ENCODE results near the gene JARID2.

The JARID2 gene

GRCh38 chr6:15477746-15478145 lies 231.9 kb downstream of the JARID2 start:
- Histone ChIP-seq H3K9ac (ENCODE audit: low read length) (no peak overlapping the region), H3K4me1 (ENCODE audit: insufficient read depth, low read length) (peaks cover 29% of the 10 kb centered on the region), H3K4me3 (ENCODE audit: low read depth in 1 of 2, low read length in 2 of 2) (no peak overlapping the region), H3K36me3 (ENCODE audit: insufficient read depth, low read length) (no peaks in the 10 kb centered on the region), H3K9me3 (ENCODE audit: low read length) (no peaks in the 10 kb centered on the region), H3K27me3 (ENCODE audit: control insufficient read depth in 1 of 2, insufficient read depth in 2 of 2, low read length in 2 of 2) (no peaks in the 10 kb centered on the region), H3K27ac (ENCODE audit: low read depth, low read length) (no peak overlapping the region)

- H3K27ac ChIP-seq (ENCODE audit: low read depth, low read length) = no peak overlapping the region
- H3K4me3 ChIP-seq (ENCODE audit: low read depth in 1 of 2, low read length in 2 of 2) = no peak overlapping the region
- no peaks in the 10 kb centered on the region for H3K36me3 ChIP-seq (ENCODE audit: insufficient read depth, low read length)
- no peaks in the 10 kb centered on the region for H3K27me3 ChIP-seq (ENCODE audit: control insufficient read depth in 1 of 2, insufficient read depth in 2 of 2, low read length in 2 of 2)
- no peak overlapping the region for H3K9ac ChIP-seq (ENCODE audit: low read length)
- H3K4me1 ChIP-seq (ENCODE audit: insufficient read depth, low read length) = peaks cover 29% of the 10 kb centered on the region
- H3K9me3 ChIP-seq (ENCODE audit: low read length) = no peaks in the 10 kb centered on the region
Observed at GRCh38 chr6:15479761-15480160, 233.9 kb downstream of the JARID2 start.

- H3K4me3 ChIP-seq (ENCODE audit: low read depth in 1 of 2, low read length in 2 of 2) = no peak overlapping the region
- H3K27me3 ChIP-seq (ENCODE audit: control insufficient read depth in 1 of 2, insufficient read depth in 2 of 2, low read length in 2 of 2) = no peaks in the 10 kb centered on the region
- H3K4me1 ChIP-seq (ENCODE audit: insufficient read depth, low read length) = peaks cover 23% of the 10 kb centered on the region
- H3K27ac ChIP-seq (ENCODE audit: low read depth, low read length) = no peak overlapping the region
- no peaks in the 10 kb centered on the region for H3K9me3 ChIP-seq (ENCODE audit: low read length)
- H3K36me3 ChIP-seq (ENCODE audit: insufficient read depth, low read length) = no peaks in the 10 kb centered on the region
- no peak overlapping the region for H3K9ac ChIP-seq (ENCODE audit: low read length)
Observed at GRCh38 chr6:15480525-15480924, 234.7 kb downstream of the JARID2 start.

DNA sequence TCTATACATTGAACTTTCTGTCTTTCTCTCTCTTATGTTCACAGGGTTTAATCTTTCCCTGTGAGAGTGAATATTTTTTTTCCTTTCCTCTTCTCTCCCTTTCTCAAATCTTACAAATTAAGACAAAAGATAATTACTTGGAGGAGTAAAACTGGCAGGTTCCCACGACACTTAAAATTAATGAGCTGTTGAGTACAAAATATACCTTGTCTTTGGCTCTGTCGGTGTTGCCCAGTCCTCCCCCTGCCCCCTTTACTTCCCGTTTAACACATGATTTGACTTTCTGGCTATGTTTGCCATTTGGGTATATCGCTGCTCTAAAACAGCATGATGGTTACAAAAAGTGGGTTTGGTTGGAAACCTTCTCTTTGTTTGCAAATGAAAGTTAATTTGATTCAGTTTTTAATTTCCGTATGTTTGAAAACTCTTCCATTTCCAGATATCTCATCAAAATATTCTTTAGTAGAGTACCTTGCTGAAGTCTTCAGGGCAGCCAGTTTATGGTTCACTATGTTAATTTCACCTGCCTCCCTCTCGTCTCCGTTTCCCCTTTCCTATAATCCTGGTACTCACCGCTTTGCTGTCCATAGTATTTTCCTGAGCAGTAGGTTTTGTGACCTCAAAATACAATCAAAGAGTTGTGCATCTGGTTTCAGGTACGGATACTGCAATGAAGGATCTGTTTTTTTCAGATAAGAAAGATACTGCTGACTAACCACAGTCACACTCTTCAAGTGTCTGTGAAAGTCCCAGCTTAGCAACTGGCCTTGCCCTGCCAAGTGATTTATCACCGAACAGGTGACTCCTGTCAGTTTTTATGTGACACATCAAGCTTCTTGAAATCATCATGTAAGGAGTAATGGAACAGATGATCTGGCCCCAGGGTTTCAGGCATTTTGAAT lies 235.8 kb downstream of the JARID2 start:
- Histone ChIP-seq H3K36me3 (ENCODE audit: insufficient read depth, low read length) (no peaks in the 10 kb centered on the region), H3K9ac (ENCODE audit: low read length) (no peak overlapping the region), H3K4me1 (ENCODE audit: insufficient read depth, low read length) (peaks cover 13% of the 10 kb centered on the region), H3K9me3 (ENCODE audit: low read length) (no peaks in the 10 kb centered on the region), H3K27ac (ENCODE audit: low read depth, low read length) (no peak overlapping the region), H3K4me3 (ENCODE audit: low read depth in 1 of 2, low read length in 2 of 2) (no peak overlapping the region), H3K27me3 (ENCODE audit: control insufficient read depth in 1 of 2, insufficient read depth in 2 of 2, low read length in 2 of 2) (no peaks in the 10 kb centered on the region)

GRCh38 chr6:15483060-15483459 lies 237.2 kb downstream of the JARID2 start:
- Histone ChIP-seq H3K4me1 (ENCODE audit: insufficient read depth, low read length) (no peaks in the 10 kb centered on the region), H3K36me3 (ENCODE audit: insufficient read depth, low read length) (peaks cover 3% of the 10 kb centered on the region), H3K9me3 (ENCODE audit: low read length) (no peaks in the 10 kb centered on the region), H3K27ac (ENCODE audit: low read depth, low read length) (no peak overlapping the region), H3K9ac (ENCODE audit: low read length) (no peak overlapping the region), H3K4me3 (ENCODE audit: low read depth in 1 of 2, low read length in 2 of 2) (no peak overlapping the region), H3K27me3 (ENCODE audit: control insufficient read depth in 1 of 2, insufficient read depth in 2 of 2, low read length in 2 of 2) (no peaks in the 10 kb centered on the region)

GRCh38 chr6:15484140-15484539 lies 238.3 kb downstream of the JARID2 start:
- H3K27ac ChIP-seq (ENCODE audit: low read depth, low read length) = no peak overlapping the region
- no peak overlapping the region for H3K9ac ChIP-seq (ENCODE audit: low read length)
- peaks cover 14% of the 10 kb centered on the region for H3K36me3 ChIP-seq (ENCODE audit: insufficient read depth, low read length)
- H3K27me3 ChIP-seq (ENCODE audit: control insufficient read depth in 1 of 2, insufficient read depth in 2 of 2, low read length in 2 of 2) = no peaks in the 10 kb centered on the region
- no peak overlapping the region for H3K4me3 ChIP-seq (ENCODE audit: low read depth in 1 of 2, low read length in 2 of 2)
- H3K4me1 ChIP-seq (ENCODE audit: insufficient read depth, low read length) = no peaks in the 10 kb centered on the region
- no peaks in the 10 kb centered on the region for H3K9me3 ChIP-seq (ENCODE audit: low read length)

GRCh38 chr6:15484821-15485220 lies 239.0 kb downstream of the JARID2 start:
- no peaks in the 10 kb centered on the region for H3K4me1 ChIP-seq (ENCODE audit: insufficient read depth, low read length)
- H3K27ac ChIP-seq (ENCODE audit: low read depth, low read length) = no peak overlapping the region
- H3K4me3 ChIP-seq (ENCODE audit: low read depth in 1 of 2, low read length in 2 of 2) = no peak overlapping the region
- H3K36me3 ChIP-seq (ENCODE audit: insufficient read depth, low read length) = peaks cover 17% of the 10 kb centered on the region
- no peak overlapping the region for H3K9ac ChIP-seq (ENCODE audit: low read length)
- no peaks in the 10 kb centered on the region for H3K9me3 ChIP-seq (ENCODE audit: low read length)
- H3K27me3 ChIP-seq (ENCODE audit: control insufficient read depth in 1 of 2, insufficient read depth in 2 of 2, low read length in 2 of 2) = no peaks in the 10 kb centered on the region

DNA sequence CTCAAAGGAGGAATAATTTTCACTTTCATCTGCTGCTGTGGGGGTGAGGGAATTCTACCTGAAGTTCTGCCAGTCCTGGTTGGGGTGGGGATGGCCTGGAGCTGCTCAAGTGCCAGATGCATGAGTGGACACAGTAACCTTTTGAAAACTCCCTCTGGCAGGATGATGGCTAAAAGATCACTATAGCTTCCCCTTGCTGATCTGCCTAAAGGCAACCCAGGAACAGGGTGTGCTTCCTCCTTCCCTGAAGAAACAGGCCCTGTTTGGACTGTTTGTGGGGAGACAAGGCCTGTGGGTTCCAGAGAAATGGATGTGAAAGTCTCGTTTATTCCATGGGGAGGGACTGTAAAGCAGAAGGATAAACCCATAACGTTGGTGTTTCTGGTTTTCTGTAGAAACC lies 240.1 kb downstream of the JARID2 start:
- H3K9me3 ChIP-seq (ENCODE audit: low read length) = no peaks in the 10 kb centered on the region
- H3K27me3 ChIP-seq (ENCODE audit: control insufficient read depth in 1 of 2, insufficient read depth in 2 of 2, low read length in 2 of 2) = no peaks in the 10 kb centered on the region
- H3K36me3 ChIP-seq (ENCODE audit: insufficient read depth, low read length) = peaks cover 17% of the 10 kb centered on the region
- no peak overlapping the region for H3K4me3 ChIP-seq (ENCODE audit: low read depth in 1 of 2, low read length in 2 of 2)
- no peak overlapping the region for H3K27ac ChIP-seq (ENCODE audit: low read depth, low read length)
- peaks cover 6% of the 10 kb centered on the region for H3K4me1 ChIP-seq (ENCODE audit: insufficient read depth, low read length)
- no peak overlapping the region for H3K9ac ChIP-seq (ENCODE audit: low read length)

- peaks cover 17% of the 10 kb centered on the region for H3K36me3 ChIP-seq (ENCODE audit: insufficient read depth, low read length)
- H3K27me3 ChIP-seq (ENCODE audit: control insufficient read depth in 1 of 2, insufficient read depth in 2 of 2, low read length in 2 of 2) = no peaks in the 10 kb centered on the region
- H3K9me3 ChIP-seq (ENCODE audit: low read length) = no peaks in the 10 kb centered on the region
- H3K9ac ChIP-seq (ENCODE audit: low read length) = no peak overlapping the region
- no peak overlapping the region for H3K4me3 ChIP-seq (ENCODE audit: low read depth in 1 of 2, low read length in 2 of 2)
- no peak overlapping the region for H3K27ac ChIP-seq (ENCODE audit: low read depth, low read length)
- peaks cover 14% of the 10 kb centered on the region for H3K4me1 ChIP-seq (ENCODE audit: insufficient read depth, low read length)
Observed at GRCh38 chr6:15487262-15487661, 241.4 kb downstream of the JARID2 start.

GRCh38 chr6:15489261-15489962 lies 243.5 kb downstream of the JARID2 start:
- Histone ChIP-seq H3K27me3 (ENCODE audit: control insufficient read depth in 1 of 2, insufficient read depth in 2 of 2, low read length in 2 of 2) (no peaks in the 10 kb centered on the region), H3K4me1 (ENCODE audit: insufficient read depth, low read length) (peaks cover 20% of the 10 kb centered on the region), H3K9me3 (ENCODE audit: low read length) (no peaks in the 10 kb centered on the region), H3K27ac (ENCODE audit: low read depth, low read length) (no peak overlapping the region), H3K9ac (ENCODE audit: low read length) (no peak overlapping the region), H3K36me3 (ENCODE audit: insufficient read depth, low read length) (peaks cover 17% of the 10 kb centered on the region), H3K4me3 (ENCODE audit: low read depth in 1 of 2, low read length in 2 of 2) (no peak overlapping the region)

DNA sequence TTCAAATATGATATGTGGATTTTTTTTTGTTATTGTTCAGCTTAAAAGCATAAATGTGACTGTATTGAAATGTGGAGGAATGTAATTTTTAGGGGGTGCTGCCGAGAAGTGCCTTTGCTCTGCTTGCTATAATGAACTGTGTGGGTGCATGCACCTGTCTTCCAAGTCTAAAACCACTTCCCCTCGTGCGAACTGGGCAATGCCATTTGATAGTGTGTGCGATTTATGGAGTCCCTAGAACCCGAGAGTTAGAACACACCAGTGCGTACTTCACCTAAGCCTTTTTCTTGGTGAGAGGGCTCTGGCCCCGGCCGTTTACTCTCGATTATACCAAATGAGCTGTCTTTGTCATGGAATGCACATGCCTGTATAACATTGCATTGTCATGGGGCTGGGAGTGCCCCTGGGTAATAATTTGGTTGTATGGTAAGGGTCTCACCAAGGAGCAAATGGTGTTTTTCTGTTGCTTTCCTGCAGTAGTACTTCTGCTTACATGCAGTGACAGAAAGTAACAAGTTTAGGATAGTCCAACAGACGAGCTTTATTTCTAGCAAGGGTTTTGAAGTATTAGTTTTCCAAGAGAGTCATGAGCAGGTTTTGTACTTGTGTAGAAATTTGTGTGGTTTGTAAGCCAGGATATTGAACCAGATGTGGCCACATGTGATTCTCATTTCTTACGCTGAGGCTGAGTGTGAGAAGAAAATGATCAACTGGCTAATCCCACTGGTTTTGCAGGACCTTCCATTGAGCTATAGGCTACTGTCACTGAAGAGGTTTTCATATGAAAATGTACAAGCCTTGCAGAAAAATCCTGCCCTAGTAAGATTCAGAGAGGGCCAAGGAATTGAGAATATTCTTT lies 244.6 kb downstream of the JARID2 start:
- H3K27me3 ChIP-seq (ENCODE audit: control insufficient read depth in 1 of 2, insufficient read depth in 2 of 2, low read length in 2 of 2) = no peaks in the 10 kb centered on the region
- H3K27ac ChIP-seq (ENCODE audit: low read depth, low read length) = no peak overlapping the region
- no peak overlapping the region for H3K9ac ChIP-seq (ENCODE audit: low read length)
- H3K4me1 ChIP-seq (ENCODE audit: insufficient read depth, low read length) = peaks cover 25% of the 10 kb centered on the region
- no peaks in the 10 kb centered on the region for H3K9me3 ChIP-seq (ENCODE audit: low read length)
- H3K4me3 ChIP-seq (ENCODE audit: low read depth in 1 of 2, low read length in 2 of 2) = no peak overlapping the region
- peaks cover 17% of the 10 kb centered on the region for H3K36me3 ChIP-seq (ENCODE audit: insufficient read depth, low read length)
